Stimulated activated naive CD4-positive, alpha-beta T cell treated with Interleukin-2 at 50 U/mL for 16 hours (primary cell): ENCODE results near the gene PRDM16.

Source experiments
- DNase-seq: peaks from one replicate; lab custom pipeline; 2025; lab: John Stamatoyannopoulos, UW

PRDM16 gene

GRCh38 chr1:3375245-3375644, 306.2 kb downstream of the PRDM16 start:
- no peak for DNase-seq

GRCh38 chr1:3377166-3377565, 308.2 kb downstream of the PRDM16 start:
- no peak for DNase-seq

- no peak for DNase-seq
Observed at GRCh38 chr1:3377604-3378279, 308.7 kb downstream of the PRDM16 start.

GRCh38 chr1:3378411-3379208, 309.6 kb downstream of the PRDM16 start:
- DNase-seq = no peak

- DNase-seq = no peak
Observed at GRCh38 chr1:3379934-3380333, 310.9 kb downstream of the PRDM16 start.

- no peak for DNase-seq
Observed at GRCh38 chr1:3380469-3380868, 311.5 kb downstream of the PRDM16 start.

GRCh38 chr1:3381901-3382300, 312.9 kb downstream of the PRDM16 start:
- no peak for DNase-seq

- DNase-seq = no peak
Observed at GRCh38 chr1:3382326-3383057, 313.5 kb downstream of the PRDM16 start.

GRCh38 chr1:3383679-3384078, 314.7 kb downstream of the PRDM16 start:
- no peak for DNase-seq

GRCh38 chr1:3384407-3384806, 315.4 kb downstream of the PRDM16 start:
- DNase-seq = no peak

GRCh38 chr1:3386205-3387002, 317.4 kb downstream of the PRDM16 start:
- DNase-seq = no peak

GRCh38 chr1:3387401-3387800, 318.4 kb downstream of the PRDM16 start:
- no peak for DNase-seq

GRCh38 chr1:3389093-3389833, 320.3 kb downstream of the PRDM16 start:
- DNase-seq = no peak

- DNase-seq = no peak
Observed at GRCh38 chr1:3390291-3390690, 321.3 kb downstream of the PRDM16 start.

- DNase-seq = no peak
Observed at GRCh38 chr1:3391711-3392110, 322.7 kb downstream of the PRDM16 start.

- DNase-seq = no peak
Observed at GRCh38 chr1:3393024-3393986, 324.3 kb downstream of the PRDM16 start.

- no peak for DNase-seq
Observed at GRCh38 chr1:3393987-3394920, 325.3 kb downstream of the PRDM16 start.

- no peak for DNase-seq
Observed at GRCh38 chr1:3396411-3396810, 327.4 kb downstream of the PRDM16 start.

- no peak for DNase-seq
Observed at GRCh38 chr1:3397311-3397710, 328.3 kb downstream of the PRDM16 start.
